GM19035 (cell line): Measurements from ENCODE around the gene RASGEF1C.

Experiments used
- ATAC-seq: cut with Tn5 transposase; IDR thresholded peaks from one replicate; pipeline ENCODE4 v1.9.1; 2021; ENCODE audit not compliant: unreplicated experiment

RASGEF1C gene

DNA sequence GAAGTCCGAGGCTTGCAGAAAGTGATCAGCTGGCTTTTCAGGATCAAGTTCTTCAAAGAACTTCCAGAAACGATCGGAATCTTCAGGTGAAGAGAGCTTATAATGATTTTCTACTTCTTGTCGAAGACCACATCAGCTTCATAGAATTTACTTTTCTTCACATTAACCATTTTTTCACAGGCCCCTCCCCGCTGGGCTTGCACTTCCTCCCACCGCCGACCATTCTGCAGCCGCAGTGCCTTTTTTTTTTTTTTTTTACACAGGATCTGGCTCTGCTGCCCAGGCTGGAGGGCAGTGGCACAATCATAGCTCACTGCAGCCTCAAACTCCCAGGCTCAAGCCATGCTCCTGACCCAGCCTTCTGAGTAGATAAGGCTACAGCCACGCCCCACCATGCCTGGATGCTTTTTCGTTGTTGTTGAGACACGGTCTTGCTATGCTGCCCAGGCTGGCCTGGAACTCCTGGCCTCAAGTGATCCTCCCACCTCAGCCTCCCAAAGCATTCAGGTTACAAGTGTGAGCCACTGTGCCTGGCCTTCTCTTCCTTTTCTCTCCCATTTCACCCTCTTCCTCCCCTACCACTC, 122.1 kb downstream of the RASGEF1C start:
- ATAC-seq: no peak

DNA sequence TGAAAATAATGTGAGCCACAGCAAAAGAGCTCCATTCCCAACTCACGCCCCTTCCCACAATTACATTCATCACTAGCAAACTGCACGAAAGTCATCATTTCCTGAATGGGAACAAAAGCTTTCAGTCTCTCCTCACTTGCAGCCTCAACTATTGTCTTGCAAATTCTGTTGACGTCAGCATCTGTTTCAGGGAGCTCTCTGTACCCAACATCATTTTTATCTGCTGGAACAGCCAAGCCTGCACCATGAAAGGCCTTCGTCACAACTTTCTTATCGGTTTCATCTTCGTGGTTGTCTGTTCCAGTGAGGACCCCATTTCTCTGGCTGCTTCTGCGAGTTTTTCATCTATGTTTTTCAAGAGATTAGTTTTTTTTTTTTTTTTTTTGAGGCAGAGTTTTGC, 123.2 kb downstream of the RASGEF1C start:
- ATAC-seq: no peak

DNA sequence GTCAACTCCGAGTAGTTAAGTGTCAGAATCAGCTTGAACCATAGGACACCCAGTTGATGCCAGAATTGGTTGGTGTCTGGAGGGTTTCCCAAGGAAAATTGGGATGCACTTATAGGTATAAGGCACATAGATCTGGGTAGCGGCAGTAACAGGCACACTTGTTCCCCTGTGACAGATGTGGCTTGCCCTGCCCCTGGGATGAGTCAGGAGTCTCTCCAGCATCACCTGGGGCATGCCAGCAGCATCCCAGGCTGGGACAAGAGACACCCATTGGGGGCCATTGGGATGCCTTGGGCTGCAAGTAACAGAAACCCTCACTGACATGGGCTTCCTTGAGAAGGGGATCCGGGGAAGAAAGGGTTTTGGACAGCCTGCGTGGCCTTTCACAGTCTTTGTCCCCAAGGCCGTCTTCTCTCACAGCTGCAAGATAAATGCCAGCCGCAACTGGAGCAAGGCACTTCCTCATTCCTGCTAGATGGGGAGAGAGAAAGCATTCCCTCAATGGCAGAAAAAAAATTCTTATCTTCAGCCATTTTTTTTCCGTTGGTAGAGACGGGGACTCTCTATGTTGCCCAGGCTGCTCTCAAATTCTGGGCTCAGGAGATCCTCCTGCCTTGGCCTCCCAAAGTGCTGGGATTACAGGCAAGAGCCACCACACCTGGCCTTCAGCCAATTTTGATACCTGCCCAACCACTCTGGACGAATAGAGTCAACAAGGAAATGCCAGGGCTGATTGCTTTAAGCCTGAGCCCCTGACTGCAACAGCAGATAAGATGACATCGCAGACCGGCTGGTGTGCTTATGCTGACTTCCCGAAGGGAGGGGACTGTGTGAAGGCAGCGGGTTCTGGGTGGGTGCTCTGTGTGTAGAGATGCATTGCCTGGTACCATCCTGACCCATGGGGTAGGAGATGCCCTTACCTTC, 124.1 kb downstream of the RASGEF1C start:
- no peak for ATAC-seq

DNA sequence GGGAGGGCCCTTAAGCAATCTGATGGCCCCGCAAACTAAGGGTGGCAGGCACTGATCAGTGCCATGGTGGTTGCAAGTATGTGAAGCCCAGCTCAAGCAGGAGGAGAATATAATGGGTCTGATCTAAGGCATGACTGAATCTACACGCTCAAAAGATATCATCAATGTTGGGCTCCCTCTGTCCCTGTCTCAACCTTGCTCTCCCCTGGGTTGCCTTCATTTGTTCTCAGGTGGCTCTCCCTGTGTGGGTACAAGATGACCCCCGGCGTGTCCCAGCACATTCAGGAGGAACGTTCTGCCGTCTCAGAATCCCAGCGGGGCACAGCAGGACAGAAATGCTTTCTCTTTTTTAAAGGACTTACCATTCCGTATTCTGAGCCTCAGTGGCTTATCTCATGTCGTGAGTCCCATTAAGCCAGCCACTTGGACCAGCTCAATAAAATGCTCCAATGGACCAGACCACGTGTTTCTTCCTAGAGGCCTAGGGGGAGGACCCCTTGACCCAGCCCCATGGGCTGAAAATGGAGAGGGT, 125.4 kb downstream of the RASGEF1C start:
- ATAC-seq: no peak

DNA sequence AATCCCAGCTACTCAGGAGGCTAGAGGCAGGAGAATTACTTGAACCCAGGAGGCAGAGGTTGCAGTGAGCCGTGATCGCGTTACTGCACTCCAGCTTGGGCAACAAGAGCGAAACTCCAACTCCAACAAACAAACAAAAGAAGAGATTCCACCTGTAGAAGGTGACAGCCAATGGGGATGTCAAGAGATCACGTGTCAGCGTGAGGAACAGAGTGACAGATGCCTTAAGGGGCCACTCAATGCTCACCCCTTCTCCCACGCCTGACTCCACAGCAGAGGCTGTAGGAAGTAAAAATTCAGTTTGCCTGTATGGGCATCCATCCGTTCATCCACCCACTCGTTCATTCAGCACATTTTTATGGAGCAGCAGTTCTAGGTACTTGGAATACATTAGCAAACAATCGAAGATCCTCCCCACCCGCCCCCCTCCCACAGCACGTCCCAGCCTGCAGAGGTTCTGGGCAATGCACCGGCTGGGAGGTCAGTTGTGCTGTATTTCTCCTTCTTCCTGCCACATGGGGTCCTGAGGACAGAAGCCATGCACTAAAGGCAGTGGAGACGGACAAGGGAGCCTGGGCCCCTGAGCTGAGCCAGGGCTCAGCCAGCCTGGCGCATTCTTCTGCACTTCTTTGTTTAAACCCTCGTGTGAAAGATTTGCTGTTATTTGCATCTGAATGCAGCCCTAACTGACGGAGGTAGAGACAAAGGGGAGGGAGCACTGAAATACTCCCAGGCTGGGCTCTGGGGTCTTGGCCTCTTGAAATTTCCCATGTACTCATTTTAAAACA, 126.2 kb downstream of the RASGEF1C start:
- no peak for ATAC-seq

DNA sequence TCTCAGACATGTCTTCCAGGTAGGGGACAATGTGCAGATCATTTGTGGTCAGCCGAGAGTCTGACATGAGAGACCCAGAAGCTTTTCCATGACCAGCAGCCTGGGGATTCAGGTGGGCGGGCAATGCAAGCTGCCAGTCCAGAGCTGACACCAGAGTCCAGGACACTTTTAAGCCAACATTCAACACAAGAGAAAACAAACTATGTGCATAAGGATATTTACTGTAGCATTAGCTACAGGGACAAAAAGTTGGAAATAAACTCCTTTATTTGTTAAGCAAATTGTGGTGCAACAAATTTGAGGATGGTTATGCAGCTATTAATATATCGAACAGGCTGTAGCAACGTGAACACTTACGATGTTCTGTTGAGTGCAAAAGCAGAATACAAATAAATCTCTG, 127.5 kb downstream of the RASGEF1C start:
- ATAC-seq: no peak

DNA sequence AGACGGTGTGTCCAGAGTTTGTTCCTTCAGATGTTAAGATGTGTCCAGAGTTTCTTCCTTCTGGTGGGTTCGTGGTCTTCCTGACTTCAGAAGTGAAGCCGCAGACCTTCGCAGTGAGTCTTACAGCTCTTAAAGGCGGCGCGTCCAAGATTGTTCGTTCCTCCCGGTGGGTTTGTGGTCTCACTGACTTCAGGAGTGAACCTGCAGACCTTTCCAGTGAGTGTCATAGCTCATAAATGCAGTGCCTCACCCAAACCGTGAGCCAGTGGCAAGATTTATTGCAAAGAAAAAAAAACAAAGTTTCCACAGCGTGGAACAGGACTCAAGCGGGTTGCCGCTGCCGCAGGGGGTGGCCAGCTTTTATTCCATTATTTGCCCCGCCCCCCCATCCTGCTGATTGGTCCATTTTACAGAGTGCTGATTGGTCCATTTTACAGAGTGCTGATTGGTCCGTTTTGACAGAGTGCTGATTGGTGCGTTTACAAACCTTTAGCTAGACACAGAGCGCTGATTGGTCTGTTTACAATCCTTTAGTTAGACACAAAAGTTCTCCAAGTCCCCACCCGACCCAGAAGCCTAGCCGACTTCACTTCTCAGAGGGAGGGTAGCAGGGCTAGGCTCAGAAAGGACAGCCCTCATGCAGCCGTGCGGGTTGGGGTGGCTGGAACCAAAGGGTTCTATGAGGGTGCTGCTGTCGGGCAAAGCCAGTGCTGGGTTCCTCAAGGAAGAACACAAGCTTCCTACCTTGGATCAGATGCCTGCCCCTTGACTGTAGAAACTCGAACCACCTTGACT, 128.3 kb downstream of the RASGEF1C start:
- no peak for ATAC-seq

DNA sequence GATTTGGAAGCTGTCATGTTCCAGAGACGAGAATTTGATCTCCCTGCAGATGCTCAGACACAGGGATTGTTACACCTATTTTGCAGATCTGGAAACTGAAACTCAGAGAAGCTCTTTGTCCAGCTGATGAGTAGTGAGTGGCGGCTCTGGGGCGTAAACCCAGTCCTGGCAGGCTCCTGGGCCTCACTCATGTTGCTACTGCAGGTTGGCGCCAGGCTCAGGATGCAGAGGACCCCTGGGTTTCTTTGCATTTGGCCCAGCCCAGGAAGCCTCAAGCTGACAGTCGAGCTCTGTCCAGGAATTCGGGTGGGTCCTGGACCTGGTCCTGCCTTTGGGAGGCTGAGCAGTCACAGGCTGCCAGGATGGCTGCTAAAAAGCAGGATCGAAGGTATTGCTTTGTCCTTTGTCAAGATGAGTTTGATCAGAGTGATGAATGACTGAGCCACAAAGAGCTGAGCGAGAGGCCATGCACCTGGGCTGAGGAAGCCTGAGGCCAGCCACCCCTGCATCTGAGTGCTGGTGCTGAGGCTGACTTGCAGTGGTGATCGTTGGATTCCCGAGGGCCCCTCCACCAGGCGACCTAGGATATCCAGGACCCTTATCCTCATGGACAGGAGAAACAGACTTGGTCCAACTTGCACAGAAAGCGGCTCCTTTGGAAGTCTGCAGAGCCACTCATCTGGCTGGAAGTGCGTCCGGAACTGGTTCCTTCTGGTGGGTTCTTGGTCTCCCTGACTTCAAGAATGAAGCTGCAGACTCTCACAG, 129.1 kb downstream of the RASGEF1C start:
- no peak for ATAC-seq

DNA sequence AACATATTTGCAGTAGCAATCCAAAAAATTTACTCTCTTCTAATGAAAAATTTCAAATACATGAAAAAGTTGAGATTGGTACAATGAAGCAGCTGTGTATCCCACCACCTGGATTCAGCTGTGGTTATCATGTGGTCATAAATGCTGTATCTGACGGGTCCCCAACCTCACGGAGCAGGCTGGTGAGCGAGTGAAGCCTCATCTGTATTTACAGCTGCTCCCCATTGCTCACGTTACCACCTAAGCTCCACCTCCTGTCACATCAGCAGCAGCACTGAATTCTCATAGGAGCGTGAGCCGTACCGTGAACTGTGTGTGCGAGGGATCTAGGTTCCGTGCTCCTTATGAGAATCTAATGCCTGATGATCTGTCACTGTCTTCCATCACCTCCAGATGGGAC, 130.7 kb downstream of the RASGEF1C start:
- ATAC-seq: no peak

DNA sequence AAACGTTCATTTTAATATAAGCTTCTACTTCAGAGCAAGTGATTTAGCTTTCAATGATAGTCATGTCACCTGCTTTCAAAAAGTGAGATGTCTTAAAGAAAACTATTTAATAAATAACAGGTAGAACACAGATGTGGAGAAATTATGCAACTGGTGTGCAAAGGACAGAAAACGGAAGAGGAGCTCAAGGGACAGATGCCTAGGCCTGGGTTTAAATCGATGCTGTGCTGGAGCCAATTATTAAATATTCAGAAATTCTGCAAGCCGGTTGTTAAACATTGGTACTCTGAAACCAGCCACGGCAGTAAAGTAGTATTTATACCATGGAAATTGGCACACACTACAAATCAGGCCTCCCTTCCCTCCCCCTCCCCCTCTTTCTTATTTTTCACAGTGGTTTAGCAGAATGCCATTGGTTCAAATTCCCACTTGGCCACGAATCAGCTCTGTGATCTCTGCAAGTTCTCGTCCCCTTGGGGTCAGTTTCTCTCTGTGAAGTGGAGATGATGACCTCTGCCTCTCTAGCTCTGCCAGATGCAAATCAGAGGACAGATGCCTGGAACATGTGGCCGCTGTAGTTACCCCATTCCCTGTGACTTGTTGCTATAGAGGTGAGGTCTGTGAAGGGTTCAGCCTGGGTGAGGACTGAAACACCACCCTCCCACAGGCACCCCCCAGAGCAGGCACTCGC, 131.3 kb downstream of the RASGEF1C start:
- no peak for ATAC-seq

DNA sequence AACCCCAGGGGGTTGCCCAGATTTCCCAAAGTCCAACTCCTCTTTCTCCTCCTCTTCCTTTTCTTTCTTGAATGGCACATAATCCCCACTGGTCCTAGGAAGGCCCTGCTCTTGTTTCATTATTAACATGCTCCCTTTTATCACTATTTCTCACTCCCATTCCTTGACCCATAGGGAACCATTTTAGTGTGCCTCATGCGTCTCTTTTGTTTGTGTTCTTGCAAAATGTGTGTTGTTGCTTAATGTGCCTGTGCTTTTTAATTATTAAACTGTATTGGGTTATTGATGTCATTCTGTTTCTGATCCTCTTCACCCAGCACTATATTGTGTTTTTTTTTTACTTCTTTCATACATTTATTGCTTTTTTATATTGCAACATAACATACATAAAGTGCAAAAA, 133.3 kb downstream of the RASGEF1C start:
- no peak for ATAC-seq

DNA sequence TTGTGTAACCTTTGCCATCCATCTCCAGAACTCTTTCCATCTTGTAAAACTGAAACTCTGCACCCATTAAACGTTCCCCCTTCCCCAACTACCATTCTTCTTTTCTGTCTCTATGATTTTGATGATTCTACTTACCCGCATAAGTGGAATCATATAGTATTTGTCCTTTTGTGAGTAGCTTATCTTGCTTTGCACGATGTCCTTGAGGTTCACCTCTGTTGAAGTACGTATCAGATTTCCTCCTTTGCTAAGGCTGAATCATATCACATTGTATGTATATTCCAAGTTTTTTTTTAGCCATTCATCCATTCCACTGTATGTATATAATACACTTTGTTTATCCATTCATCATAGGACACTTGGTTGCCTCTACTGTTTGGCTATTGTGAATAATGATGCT, 134.5 kb downstream of the RASGEF1C start:
- no peak for ATAC-seq

DNA sequence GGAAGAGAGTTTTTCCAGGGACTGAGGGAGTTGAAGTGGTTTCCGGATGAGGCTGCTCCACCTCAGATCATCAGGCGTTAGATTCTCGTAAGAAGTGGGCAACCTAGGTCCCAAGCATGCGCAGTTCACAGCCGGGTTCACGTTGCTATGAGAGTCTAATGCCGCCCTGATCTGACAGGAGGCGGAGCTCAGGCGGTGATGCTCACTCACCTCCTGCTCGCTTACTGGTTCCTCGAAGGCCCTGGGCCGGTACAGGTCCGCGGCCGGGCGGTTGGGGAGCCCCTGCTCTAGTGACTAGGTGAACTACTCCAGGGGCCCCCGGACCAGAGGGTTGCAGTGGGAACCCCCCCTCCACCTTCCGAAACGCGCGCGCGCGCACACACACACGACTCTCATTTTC, 136.5 kb downstream of the RASGEF1C start:
- ATAC-seq: no peak

DNA sequence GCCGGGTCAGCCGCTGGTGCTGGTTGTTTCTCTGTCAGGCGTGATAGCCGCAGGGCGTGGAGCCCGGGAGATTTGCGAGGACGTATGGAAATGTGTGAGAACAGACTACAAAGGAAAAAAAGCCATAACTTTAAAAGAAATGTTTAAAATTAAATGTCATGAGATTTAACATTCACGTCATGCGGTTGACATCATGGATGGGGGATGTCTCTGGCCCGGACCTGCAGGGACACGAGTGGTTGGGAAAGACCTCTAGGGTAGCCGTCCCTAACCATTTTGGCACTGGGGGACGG, 136.8 kb downstream of the RASGEF1C start:
- no peak for ATAC-seq

DNA sequence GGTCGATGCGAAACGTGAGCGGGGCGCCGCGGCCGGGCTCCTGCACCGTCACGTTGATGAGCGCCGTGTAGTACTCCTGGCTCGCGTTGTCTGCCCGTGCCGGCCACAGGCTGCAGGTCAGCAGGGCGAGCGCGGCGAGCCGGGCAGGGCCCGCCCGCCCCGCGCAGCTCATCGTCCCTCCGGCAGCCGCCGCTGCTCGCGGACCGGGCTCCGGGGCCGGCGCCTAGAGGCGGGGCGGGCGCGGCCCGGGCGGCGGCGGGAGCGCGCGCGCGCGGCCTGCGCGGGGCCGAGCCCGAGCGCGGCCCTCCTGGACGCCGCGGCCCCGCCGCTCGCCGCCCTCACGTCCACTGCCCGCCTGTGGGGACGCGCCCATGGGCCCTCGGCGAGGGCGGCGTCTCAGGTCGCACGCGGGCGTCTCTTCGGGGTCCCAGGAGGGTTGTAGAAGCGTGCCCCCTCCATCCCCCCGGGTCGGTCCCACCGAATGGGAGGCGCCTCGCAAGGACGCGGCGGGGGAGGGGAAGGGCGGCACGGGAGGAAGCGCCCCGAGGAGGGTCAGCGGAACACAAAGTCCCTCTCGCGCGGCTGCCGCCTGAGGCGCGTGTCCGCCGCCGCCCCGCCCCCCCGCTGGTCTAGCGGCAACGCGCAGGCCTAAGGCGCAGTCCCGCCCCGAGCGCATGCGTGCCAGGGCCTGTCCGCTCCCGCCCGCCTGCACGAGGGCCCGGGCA, 137.3 kb downstream of the RASGEF1C start, which contains the start of gene RNF130:
RNF130 (minus strand) TSS at position 229 of the 725 bp plus-strand sequence; CDS start at position 172, 57 bp downstream.
- ATAC-seq: peak; percentile 61

DNA sequence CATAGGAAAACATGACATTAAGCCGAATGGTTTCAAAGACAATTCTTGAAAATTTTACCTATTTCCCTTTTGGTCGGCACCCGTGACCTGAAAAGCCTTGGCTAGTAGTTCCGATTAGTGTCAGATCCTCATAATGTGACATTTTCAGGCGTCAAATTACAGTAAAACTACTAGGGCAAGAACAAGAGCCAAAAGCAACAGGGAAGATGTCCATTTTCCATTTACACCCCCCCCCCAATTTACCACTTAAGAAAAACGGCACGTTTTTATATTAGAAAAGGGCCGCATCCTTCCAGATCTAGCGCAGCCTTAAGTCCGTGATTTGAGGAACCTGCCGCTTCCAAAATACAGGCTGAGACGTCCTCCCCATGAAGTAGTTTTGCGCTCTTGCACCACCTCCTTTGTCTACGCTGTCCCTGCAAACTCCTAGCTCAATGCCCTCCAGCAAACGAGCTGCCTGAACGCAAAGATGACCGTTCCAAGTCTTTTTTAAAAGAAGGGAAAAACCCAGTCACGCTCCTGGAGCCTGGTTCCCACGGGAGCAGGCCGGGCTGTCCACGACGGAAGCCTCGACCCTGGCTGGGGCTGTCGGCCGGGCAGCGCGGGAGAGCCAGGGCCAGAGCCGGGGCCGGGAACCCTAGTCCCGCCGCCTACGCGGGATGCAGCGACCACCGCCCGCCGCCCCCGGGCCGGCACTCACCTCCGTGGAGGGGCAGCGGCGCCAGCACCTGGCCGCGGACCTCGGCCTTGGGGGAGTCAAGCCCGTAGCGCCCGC, 138.1 kb downstream of the RASGEF1C start:
- ATAC-seq: peak; percentile 30

DNA sequence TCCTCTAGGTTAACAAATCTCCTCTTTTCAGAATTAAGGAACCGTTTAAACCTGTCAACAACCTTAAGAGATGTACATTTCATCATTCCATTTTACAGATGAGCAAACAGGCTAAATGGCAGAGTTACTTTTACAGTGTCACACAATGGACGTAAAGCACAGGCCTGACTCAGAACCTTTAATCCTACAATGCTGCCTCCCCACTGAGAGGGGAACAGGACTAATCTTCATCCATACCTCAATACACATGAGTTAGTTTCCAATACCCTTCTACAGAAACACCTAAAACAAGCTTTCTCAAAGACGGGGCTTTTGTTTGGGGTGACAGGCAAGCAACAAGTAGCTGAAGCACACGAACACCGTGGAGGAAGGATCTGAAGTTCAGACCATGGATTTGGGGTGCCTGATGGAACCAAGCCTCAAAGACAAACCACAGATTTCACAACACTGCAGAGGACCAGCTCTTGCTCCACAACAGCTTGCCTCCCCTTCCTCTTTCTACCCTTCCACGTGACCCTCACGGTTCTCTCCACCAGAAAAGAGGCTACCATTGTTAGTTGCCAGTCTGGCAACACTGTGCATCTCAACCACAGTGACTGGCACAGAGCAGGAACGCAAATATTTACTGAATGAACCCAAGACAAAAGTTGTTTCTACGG, 139.3 kb downstream of the RASGEF1C start:
- no peak for ATAC-seq
